Thyroid gland (tissue), 4 donors: ENCODE data around the gene BANF2. TPM values are rescaled to one million over a fixed set of nuclear protein-coding genes. Genes with fewer than 3 reads are reported as not detected.
"Not testable (repeated sequence)": the region's sequence is repeated elsewhere in the genome, so short reads cannot be mapped to it uniquely, and the experiment has no call there.

Source experiments
- DNase-seq, 2 donors: peaks; one replicate each; pipeline ENCODE4 v3.0.0-alpha.2; 2019
- H3K27ac ChIP-seq, 3 donors: fragments of 200-600 bp; sonication (generic); 1 replicate in 2 of 3; 2 replicates in 1 of 3; pipeline ENCODE4 v1.5.1; 2016 to 2019; ENCODE audit warnings: mild to moderate bottlenecking in 1 of 3, moderate library complexity in 1 of 3
- H3K27me3 ChIP-seq: fragments of 200-600 bp; sonication (generic); one replicate; pipeline ENCODE4 v1.5.1; 2019
- H3K36me3 ChIP-seq, 2 donors: fragments of 200-600 bp; sonication (generic); one replicate each; pipeline ENCODE4 v1.5.1; 2016 to 2019
- H3K4me1 ChIP-seq, 2 donors: fragments of 200-600 bp; sonication (generic); one replicate each; pipeline ENCODE4 v1.5.1; 2017 to 2019
- H3K4me3 ChIP-seq, 3 donors: fragments of 200-600 bp; sonication (generic); replicated peaks in 1 of 3; 1 replicate in 2 of 3; 2 replicates in 1 of 3; pipeline ENCODE4 v1.5.1; 2016; ENCODE audit warnings: mild to moderate bottlenecking in 1 of 3
- H3K9me3 ChIP-seq: fragments of 200-600 bp; sonication (generic); one replicate; pipeline ENCODE4 v1.5.1; 2017
- POLR2A ChIP-seq, 2 donors: fragments of 450-650 bp; IDR thresholded peaks; one replicate each; pipeline ENCODE4 v1.6.1; 2017; ENCODE audit warnings: antibody characterized with exemption in 2 of 2, mild to moderate bottlenecking in 2 of 2, moderate library complexity in 1 of 2
- WGBS, 2 donors: methylation state at CpG; one replicate each; pipeline ENCODE4 v1.1.5; 2017; 5-methylcytosine and 5-hydroxymethylcytosine counted together
- intact Hi-C: fragments of 100-400 bp; cut with DNase I; formaldehyde crosslinking; loops from one replicate; pipeline ENCODE4 v1.15.1; 2023
- total RNA-seq, 4 donors: library from RNA; depleted of rRNA; stranded (reverse); fragments of >200 nt; gene quantifications; one replicate each; pipeline ENCODE4 v1.2.3, GENCODE V29; 2016
- TF ChIP-seq, protein P1 (sequence below), 6 experiments: fragments of 200-600 bp in 3 of 6; fragments of 450-650 bp in 3 of 6; sonication (generic) in 3 of 6; IDR thresholded peaks; one replicate each; pipeline ENCODE4 v1.5.1; 2016 to 2019; ENCODE audit warnings: antibody characterized with exemption in 6 of 6, mild to moderate bottlenecking in 2 of 6, inconsistent platforms in 1 of 6, moderate library complexity in 1 of 6

The BANF2 gene
- total RNA-seq, 4 donors from 2014 or later = 15.2 TPM; not detected in 3

DNA sequence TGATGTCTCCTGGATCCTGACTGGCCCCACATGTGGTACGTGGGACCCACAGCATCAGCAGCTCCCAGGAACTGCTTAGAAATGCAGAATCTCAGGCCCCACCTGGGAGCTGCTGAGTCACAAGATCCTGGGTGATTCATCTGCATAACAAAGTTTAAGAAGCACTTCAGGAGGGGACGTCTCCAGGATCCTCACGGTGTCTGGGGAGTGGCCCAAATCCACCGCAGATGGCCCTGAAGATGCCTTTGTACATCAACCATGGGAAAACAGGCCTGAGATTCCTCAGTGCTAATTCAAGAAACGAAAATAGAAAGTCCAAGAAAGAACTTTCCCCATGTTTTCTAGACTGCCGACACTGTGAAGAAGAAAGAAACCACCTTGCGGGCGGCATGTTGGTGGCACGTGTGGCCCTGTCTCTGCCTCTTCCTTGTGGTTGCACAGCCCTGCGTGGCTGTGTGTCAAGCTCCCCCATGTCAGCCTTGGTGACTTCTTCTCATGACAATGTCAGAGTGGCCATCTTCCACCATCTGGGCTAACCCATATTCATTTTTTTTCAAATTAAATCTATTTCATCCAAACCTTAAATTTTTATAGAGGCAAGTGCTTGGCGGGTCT, 43.8 kb upstream of the BANF2 start:
- peak overlapping the region in 1 of 3 donors; percentile 18 for H3K27ac ChIP-seq
- no peaks in the 10 kb centered on the region for H3K27me3 ChIP-seq
- 83 to 86% methylated on average over 11 of the region's 11 CpGs for WGBS, 2 donors
- DNase-seq = no peak
- no peaks in the 10 kb centered on the region for H3K9me3 ChIP-seq
- peaks cover 7 to 19% of the 10 kb centered on the region in 2 donors for H3K36me3 ChIP-seq
- no peak overlapping the region for H3K4me3 ChIP-seq
- no peak for TF ChIP-seq POLR2A (IDR thresholded peaks at IDR 0.05)
- TF ChIP-seq, protein P1, sequence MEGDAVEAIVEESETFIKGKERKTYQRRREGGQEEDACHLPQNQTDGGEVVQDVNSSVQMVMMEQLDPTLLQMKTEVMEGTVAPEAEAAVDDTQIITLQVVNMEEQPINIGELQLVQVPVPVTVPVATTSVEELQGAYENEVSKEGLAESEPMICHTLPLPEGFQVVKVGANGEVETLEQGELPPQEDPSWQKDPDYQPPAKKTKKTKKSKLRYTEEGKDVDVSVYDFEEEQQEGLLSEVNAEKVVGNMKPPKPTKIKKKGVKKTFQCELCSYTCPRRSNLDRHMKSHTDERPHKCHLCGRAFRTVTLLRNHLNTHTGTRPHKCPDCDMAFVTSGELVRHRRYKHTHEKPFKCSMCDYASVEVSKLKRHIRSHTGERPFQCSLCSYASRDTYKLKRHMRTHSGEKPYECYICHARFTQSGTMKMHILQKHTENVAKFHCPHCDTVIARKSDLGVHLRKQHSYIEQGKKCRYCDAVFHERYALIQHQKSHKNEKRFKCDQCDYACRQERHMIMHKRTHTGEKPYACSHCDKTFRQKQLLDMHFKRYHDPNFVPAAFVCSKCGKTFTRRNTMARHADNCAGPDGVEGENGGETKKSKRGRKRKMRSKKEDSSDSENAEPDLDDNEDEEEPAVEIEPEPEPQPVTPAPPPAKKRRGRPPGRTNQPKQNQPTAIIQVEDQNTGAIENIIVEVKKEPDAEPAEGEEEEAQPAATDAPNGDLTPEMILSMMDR (IDR thresholded peaks at IDR 0.05) = no peak
- H3K4me1 ChIP-seq = peaks cover 29 to 50% of the 10 kb centered on the region in 2 donors
- intact Hi-C loops = loop anchor here (10.0 kb wide), 1 partner anchor 249 kb away; no protein-coding TSS in a partner anchor

DNA sequence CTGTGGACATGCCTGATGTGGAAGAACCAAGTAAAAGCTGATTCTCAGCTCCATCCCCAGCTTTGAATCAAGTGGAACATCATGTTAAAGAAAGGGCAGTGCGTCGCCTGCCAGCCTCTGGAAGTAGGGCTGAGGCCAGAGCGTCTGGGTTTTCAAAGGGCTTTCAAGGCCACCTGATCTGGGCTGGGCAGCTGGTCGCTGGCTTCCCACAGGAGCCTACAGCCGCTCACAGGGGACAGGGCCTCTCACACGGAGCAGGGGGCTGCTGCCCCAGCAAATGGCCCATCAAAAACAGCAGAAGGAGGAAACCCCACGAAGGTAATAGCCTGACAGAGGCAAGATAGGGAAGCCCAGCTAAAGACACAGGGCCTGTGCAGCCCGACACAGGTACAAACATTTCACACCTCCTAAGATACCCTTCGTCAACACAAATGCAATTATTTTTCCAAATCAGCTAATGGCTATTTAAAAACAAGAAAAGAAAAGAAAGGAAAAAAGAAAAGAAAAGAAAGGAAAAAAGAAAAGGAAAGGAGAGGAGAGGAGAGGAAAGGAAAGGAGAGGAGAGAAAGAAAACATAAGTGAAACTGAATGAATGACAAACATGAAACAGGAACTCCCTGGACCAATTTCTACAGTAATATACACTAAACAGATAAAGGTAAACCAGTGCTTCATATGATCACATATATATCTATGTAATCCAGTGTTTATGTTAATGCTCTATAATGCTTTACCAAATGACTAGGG, 42.5 kb upstream of the BANF2 start:
- WGBS, 2 donors = 76 to 77% methylated on average over 9 of the region's 9 CpGs
- Histone ChIP-seq H3K27me3 (no peaks in the 10 kb centered on the region), H3K27ac (no peak overlapping the region), H3K36me3 (peaks cover 7 to 19% of the 10 kb centered on the region in 2 donors), H3K4me1 (peaks cover 29 to 50% of the 10 kb centered on the region in 2 donors), H3K4me3 (no peak overlapping the region), H3K9me3 (no peaks in the 10 kb centered on the region)
- intact Hi-C loops = loop anchor here (10.0 kb wide), 1 partner anchor 248 kb away; no protein-coding TSS in a partner anchor
- DNase-seq = no peak
- TF ChIP-seq, protein P1 (IDR thresholded peaks at IDR 0.05) = no peak
- no peak for TF ChIP-seq POLR2A (IDR thresholded peaks at IDR 0.05)

DNA sequence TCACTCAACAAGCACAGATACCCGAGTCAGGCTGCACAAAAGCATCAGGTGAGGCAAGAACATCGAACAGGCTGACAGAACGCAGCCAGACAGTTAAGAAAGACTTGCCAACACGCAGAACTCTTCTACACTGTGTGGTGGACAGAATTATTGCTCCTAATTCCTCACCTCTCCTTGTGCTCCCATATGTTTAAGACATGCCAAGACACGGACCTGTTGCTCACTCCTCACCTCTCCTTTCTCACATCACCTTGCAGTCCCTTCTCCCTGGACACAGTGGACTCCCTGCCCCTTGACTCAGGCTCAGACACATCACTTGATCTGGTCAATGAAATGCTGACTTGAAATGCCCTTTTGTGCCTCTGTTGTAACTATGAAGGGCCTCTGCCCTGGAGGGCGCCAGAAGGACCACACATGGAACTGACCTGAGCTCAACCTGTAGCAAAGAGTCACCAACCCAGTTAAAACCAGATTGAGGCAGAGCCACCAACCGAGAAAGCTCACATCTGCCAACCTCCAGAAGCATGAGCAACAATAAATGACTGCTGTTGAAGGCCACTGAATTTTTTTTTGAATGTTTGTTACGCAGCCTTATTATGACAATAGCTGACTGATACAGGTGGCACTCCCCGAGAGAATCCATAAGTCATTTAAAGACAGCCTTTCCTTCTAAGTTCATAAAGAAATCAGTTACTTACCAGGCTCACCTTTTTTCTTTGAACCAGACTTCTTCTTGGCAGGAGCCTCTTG, 41.7 kb upstream of the BANF2 start:
- H3K27me3 ChIP-seq = no peaks in the 10 kb centered on the region
- 93 to 95% methylated on average over 9 of the region's 9 CpGs for WGBS, 2 donors
- TF ChIP-seq, protein P1 (IDR thresholded peaks at IDR 0.05) = no peak
- TF ChIP-seq POLR2A (IDR thresholded peaks at IDR 0.05) = no peak
- H3K27ac ChIP-seq = no peak overlapping the region
- peaks cover 7 to 19% of the 10 kb centered on the region in 2 donors for H3K36me3 ChIP-seq
- no peaks in the 10 kb centered on the region for H3K9me3 ChIP-seq
- DNase-seq = no peak
- no peak overlapping the region for H3K4me3 ChIP-seq
- H3K4me1 ChIP-seq = peaks cover 29 to 50% of the 10 kb centered on the region in 2 donors
- intact Hi-C loops = loop anchor here (10.0 kb wide), 1 partner anchor 247 kb away; no protein-coding TSS in a partner anchor

DNA sequence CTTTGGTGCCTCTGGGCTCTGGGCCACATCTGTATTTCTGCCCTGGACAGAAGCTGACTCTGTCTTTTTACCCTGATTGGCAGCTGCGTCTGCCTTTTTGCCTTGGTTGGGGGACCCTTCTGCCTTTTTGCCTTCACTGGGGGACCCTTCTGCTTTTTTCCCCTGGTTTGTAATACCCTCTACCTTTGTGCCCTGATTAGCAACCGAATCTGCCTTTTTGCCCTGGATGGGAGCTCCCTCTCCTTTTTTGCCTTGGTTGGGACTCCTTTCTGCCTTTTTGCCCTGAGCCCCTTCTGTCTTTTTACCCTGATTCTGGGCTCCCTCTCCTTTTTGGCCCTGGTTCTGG, 41.1 kb upstream of the BANF2 start:
- no peak for TF ChIP-seq POLR2A (IDR thresholded peaks at IDR 0.05)
- no peak for DNase-seq
- WGBS, 2 donors = 98 to 99% methylated on average over 2 of the region's 2 CpGs
- Histone ChIP-seq H3K27me3 (no peaks in the 10 kb centered on the region), H3K4me1 (peaks cover 30 to 51% of the 10 kb centered on the region in 2 donors), H3K4me3 (no peak overlapping the region), H3K36me3 (peaks cover 7 to 19% of the 10 kb centered on the region in 2 donors), H3K27ac (peak overlapping the region in 1 of 3 donors; percentile 35), H3K9me3 (no peaks in the 10 kb centered on the region)
- intact Hi-C loops = loop anchor here (10.0 kb wide), 1 partner anchor 246 kb away; no protein-coding TSS in a partner anchor

DNA sequence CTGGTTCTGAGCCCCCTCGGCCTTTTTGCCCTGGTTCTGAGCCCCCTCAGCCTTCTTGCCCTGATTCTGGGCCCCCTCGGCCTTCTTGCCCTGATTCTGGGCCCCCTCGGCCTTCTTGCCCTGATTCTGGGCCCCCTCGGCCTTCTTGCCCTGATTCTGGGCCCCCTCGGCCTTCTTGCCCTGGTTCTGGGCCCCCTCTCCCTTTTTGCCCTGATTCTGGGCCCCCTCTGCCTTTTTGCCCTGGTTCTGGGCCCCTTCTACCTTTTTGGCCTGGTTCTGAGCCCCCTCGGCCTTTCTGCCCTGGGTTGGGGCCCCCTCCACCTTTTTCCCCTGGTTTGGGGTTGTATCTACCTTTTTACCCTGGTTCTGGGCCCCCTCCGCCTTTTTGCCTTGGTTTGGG, 40.4 kb upstream of the BANF2 start:
- intact Hi-C loops = loop anchor here (10.0 kb wide), 1 partner anchor 245 kb away; no protein-coding TSS in a partner anchor
- Histone ChIP-seq H3K36me3 (peaks cover 7 to 19% of the 10 kb centered on the region in 2 donors), H3K27ac (peak overlapping the region in 2 of 3 donors; percentile 53 to 55), H3K4me1 (peaks cover 34 to 58% of the 10 kb centered on the region in 2 donors)
- WGBS, 2 donors = 96% methylated on average over 7 of the region's 7 CpGs
- H3K27me3 ChIP-seq, H3K4me3 ChIP-seq, H3K9me3 ChIP-seq, DNase-seq: not testable (repeated sequence)
